Gastrocnemius medialis (tissue), 4 donors: ENCODE measurements around the gene CUEDC2.

ENCODE experiments used
- POLR2A ChIP-seq, 2 donors: fragments of 450-650 bp; IDR thresholded peaks; one replicate each; pipeline ENCODE4 v1.6.1; 2017; ENCODE audit warnings: antibody characterized with exemption in 2 of 2, mild to moderate bottlenecking in 2 of 2, moderate library complexity in 2 of 2
- TF ChIP-seq, protein P1 (sequence below), 5 experiments: fragments of 450-650 bp in 3 of 5; fragments of 200-600 bp in 2 of 5; sonication (generic) in 2 of 5; IDR thresholded peaks in 4 of 5; conservative IDR thresholded peaks in 1 of 5; 1 replicate in 4 of 5; 2 replicates in 1 of 5; pipeline ENCODE4 v1.5.1; 2016 to 2019; ENCODE audit warnings: antibody characterized with exemption in 5 of 5, mild to moderate bottlenecking in 3 of 5, moderate library complexity in 3 of 5

DNA sequence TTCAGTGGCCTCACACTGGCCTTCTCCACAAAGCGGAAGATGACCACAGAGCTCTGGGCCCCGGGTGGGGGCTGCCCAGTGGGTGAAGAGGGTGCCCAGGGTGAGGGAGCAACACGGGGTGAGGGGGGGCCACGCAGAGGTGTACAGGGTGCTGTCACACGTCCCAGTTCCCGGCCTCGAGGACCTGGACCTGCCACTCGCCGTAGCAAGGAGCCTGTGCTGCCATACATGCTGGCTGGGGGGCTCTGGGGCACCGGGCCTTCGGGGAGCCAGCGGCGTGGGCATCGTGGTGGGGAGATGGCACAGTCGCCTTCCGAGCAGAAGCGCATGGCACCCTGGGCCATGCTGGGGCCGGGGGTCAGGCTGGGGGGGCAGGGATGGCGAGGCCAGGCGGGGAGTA is 15.7 kb downstream of the CUEDC2 start:
- TF ChIP-seq, protein P1, sequence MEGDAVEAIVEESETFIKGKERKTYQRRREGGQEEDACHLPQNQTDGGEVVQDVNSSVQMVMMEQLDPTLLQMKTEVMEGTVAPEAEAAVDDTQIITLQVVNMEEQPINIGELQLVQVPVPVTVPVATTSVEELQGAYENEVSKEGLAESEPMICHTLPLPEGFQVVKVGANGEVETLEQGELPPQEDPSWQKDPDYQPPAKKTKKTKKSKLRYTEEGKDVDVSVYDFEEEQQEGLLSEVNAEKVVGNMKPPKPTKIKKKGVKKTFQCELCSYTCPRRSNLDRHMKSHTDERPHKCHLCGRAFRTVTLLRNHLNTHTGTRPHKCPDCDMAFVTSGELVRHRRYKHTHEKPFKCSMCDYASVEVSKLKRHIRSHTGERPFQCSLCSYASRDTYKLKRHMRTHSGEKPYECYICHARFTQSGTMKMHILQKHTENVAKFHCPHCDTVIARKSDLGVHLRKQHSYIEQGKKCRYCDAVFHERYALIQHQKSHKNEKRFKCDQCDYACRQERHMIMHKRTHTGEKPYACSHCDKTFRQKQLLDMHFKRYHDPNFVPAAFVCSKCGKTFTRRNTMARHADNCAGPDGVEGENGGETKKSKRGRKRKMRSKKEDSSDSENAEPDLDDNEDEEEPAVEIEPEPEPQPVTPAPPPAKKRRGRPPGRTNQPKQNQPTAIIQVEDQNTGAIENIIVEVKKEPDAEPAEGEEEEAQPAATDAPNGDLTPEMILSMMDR (IDR thresholded peaks at IDR 0.05 in 4 of 5, conservative IDR thresholded peaks at IDR 0.05 in 1 of 5), result no peak
- TF ChIP-seq POLR2A (IDR thresholded peaks at IDR 0.05), result no peak
